DND-41 (cell line): ENCODE measurements around the gene FRAT1.

Experiments used
- ATAC-seq: fragments of 200-7000 bp; cut with Tn5 transposase; 3 replicates; pipeline ENCODE4 v1.9.1; 2021; ENCODE audit warnings: low read depth; ENCODE audit not compliant: insufficient read depth
- DNase-seq: peaks from one replicate; pipeline ENCODE4 v3.0.0-alpha.2; 2020
- H2AFZ ChIP-seq: 2 replicates; pipeline ENCODE4 v1.6.0; 2012; ENCODE audit warnings: low read depth, low read length
- H3K27ac ChIP-seq: 2 replicates; pipeline ENCODE4 v1.5.1; 2012; ENCODE audit warnings: low read length, inconsistent platforms
- H3K27me3 ChIP-seq: fragments of 200-600 bp; sonication (generic); 2 replicates; pipeline ENCODE4 v1.6.0; 2012; ENCODE audit warnings: low read length, mild to moderate bottlenecking, inconsistent platforms; ENCODE audit not compliant: insufficient read depth, poor library complexity
- H3K36me3 ChIP-seq: 2 replicates; pipeline ENCODE4 v1.5.1; 2012; ENCODE audit warnings: low read length, inconsistent platforms; ENCODE audit not compliant: insufficient read depth
- H3K4me1 ChIP-seq: 2 replicates; pipeline ENCODE4 v1.5.1; 2012; ENCODE audit warnings: mild to moderate bottlenecking, low read length; ENCODE audit not compliant: insufficient read depth
- H3K4me2 ChIP-seq: 2 replicates; pipeline ENCODE4 v1.6.0; 2012; ENCODE audit warnings: mild to moderate bottlenecking, moderate library complexity, low read length, inconsistent platforms; ENCODE audit not compliant: insufficient read depth
- H3K4me3 ChIP-seq, 2 experiments: fragments of 200-600 bp in 1 of 2; shearing (Covaris generic) in 1 of 2; 2 replicates each; pipeline ENCODE4 v1.5.1; 2012 to 2016; ENCODE audit warnings: inconsistent platforms in 2 of 2, low read length in 2 of 2, mild to moderate bottlenecking in 2 of 2, low read depth in 1 of 2, moderate library complexity in 1 of 2
- H3K79me2 ChIP-seq: 2 replicates; pipeline ENCODE4 v1.6.0; 2012; ENCODE audit warnings: low read length, inconsistent platforms; ENCODE audit not compliant: insufficient read depth
- H3K9ac ChIP-seq: 2 replicates; pipeline ENCODE4 v1.6.0; 2012; ENCODE audit warnings: low read depth, mild to moderate bottlenecking, inconsistent platforms, low read length, moderate library complexity
- H3K9me3 ChIP-seq: 2 replicates; pipeline ENCODE4 v1.5.1; 2012; ENCODE audit warnings: low read length, moderate library complexity, mild to moderate bottlenecking, inconsistent platforms; ENCODE audit not compliant: insufficient read depth, severe bottlenecking
- H4K20me1 ChIP-seq: 2 replicates; pipeline ENCODE4 v1.6.0; 2012; ENCODE audit warnings: low read length; ENCODE audit not compliant: insufficient read depth
- CTCF ChIP-seq: IDR thresholded peaks from 2 replicates; pipeline ENCODE4 v1.5.1; 2012; ENCODE audit warnings: borderline replicate concordance, low read length, moderate library complexity, mild to moderate bottlenecking; ENCODE audit not compliant: poor library complexity, severe bottlenecking; ENCODE audit errors: extremely low read depth
- EZH2 ChIP-seq: IDR thresholded peaks from 3 replicates; pipeline ENCODE4 v1.6.1; 2012; ENCODE audit warnings: borderline replicate concordance, low read depth, mild to moderate bottlenecking, moderate library complexity, low read length, inconsistent platforms; ENCODE audit not compliant: severe bottlenecking

FRAT1 gene

GRCh38 chr10:97366572-97366971 lies 47.5 kb downstream of the FRAT1 start:
- ATAC-seq (no peak), DNase-seq (no peak)
- no peak overlapping the region for H2AFZ ChIP-seq
- H3K4me1 ChIP-seq = no peaks in the 10 kb centered on the region
- peaks cover 1% of the 10 kb centered on the region; the same call in 1 of the 2 replicates for H4K20me1 ChIP-seq
- no peaks in the 10 kb centered on the region for H3K79me2 ChIP-seq
- no peak overlapping the region for H3K4me3 ChIP-seq
- no peaks in the 10 kb centered on the region for H3K9me3 ChIP-seq
- peaks cover 77% of the 10 kb centered on the region for H3K36me3 ChIP-seq
- H3K27ac ChIP-seq = no peak overlapping the region
- H3K9ac ChIP-seq = no peak overlapping the region
- H3K4me2 ChIP-seq = no peak overlapping the region
- no peaks in the 10 kb centered on the region for H3K27me3 ChIP-seq
- TF ChIP-seq CTCF (no peak), EZH2 (no peak)

GRCh38 chr10:97367126-97367649 lies 48.1 kb downstream of the FRAT1 start:
- ATAC-seq = no peak
- Histone ChIP-seq H3K4me2 (no peak overlapping the region), H3K9me3 (no peaks in the 10 kb centered on the region), H4K20me1 (peaks cover 2% of the 10 kb centered on the region; the same call in 1 of the 2 replicates), H2AFZ (no peak overlapping the region), H3K27me3 (no peaks in the 10 kb centered on the region), H3K79me2 (no peaks in the 10 kb centered on the region), H3K4me3 (no peak overlapping the region), H3K36me3 (peaks cover 83% of the 10 kb centered on the region), H3K27ac (no peak overlapping the region), H3K9ac (no peak overlapping the region), H3K4me1 (no peaks in the 10 kb centered on the region)
- TF ChIP-seq EZH2 = no peak
- TF ChIP-seq CTCF = no peak
- DNase-seq = no peak
